H54 (cell line): ENCODE measurements around the gene MTSS2.
"Not testable (repeated sequence)": the region's sequence is repeated elsewhere in the genome, so short reads cannot be mapped to it uniquely, and the experiment has no call there.

Experiments
- DNase-seq: peaks from one replicate; pipeline ENCODE4 v3.0.0; 2011; ENCODE audit warnings: low spot score, mixed read lengths; ENCODE audit not compliant: insufficient read length
- FAIRE-seq: peaks from 3 replicates; lab custom pipeline; 2011; peaks lifted over from hg19 to GRCh38; lab: Jason Lieb, UNC
- POLR2A ChIP-seq: IDR thresholded peaks from 2 replicates; pipeline ENCODE4 v1.6.1; 2011; ENCODE audit warnings: low read depth, mild to moderate bottlenecking, low read length

The MTSS2 gene

GRCh38 chr16:70675851-70676513 lies 9.9 kb downstream of the MTSS2 start:
- FAIRE-seq (no peak), DNase-seq (no peak)
- TF ChIP-seq POLR2A, result no peak

GRCh38 chr16:70674221-70675014 lies 11.4 kb downstream of the MTSS2 start:
- DNase-seq (no peak), FAIRE-seq (no peak)
- TF ChIP-seq POLR2A, result no peak

- DNase-seq, FAIRE-seq: not testable (repeated sequence)
These were observed 14.9 kb downstream of the MTSS2 start for GRCh38 chr16:70670938-70671337.

GRCh38 chr16:70670175-70670574 lies 15.7 kb downstream of the MTSS2 start:
- no peak for DNase-seq
- TF ChIP-seq POLR2A, result no peak
- no peak for FAIRE-seq

- FAIRE-seq (no peak), DNase-seq (no peak)
- TF ChIP-seq POLR2A, result no peak
These were observed 19.8 kb downstream of the MTSS2 start for GRCh38 chr16:70665806-70666735.

- FAIRE-seq (no peak), DNase-seq (no peak)
- no peak for TF ChIP-seq POLR2A
These were observed 20.6 kb downstream of the MTSS2 start for GRCh38 chr16:70665113-70665694.

- DNase-seq (no peak), FAIRE-seq (no peak)
- TF ChIP-seq POLR2A, result no peak
These were observed 21.3 kb downstream of the MTSS2 start for GRCh38 chr16:70664325-70665112.

GRCh38 chr16:70663524-70664324 lies 22.1 kb downstream of the MTSS2 start:
- DNase-seq (no peak), FAIRE-seq (no peak)

GRCh38 chr16:70662991-70663523 lies 22.8 kb downstream of the MTSS2 start:
- TF ChIP-seq POLR2A, result no peak
- no peak for DNase-seq
- FAIRE-seq, result no peak

More at GRCh38 chr16:70663524-70664324, 22.1 kb downstream of the MTSS2 start:
- TF ChIP-seq POLR2A, result no peak

GRCh38 chr16:70661918-70662641 lies 23.8 kb downstream of the MTSS2 start:
- FAIRE-seq, result no peak
- DNase-seq, result no peak

GRCh38 chr16:70661534-70661917 lies 24.3 kb downstream of the MTSS2 start:
- FAIRE-seq, result no peak
- TF ChIP-seq POLR2A, result no peak

More at GRCh38 chr16:70661918-70662641, 23.8 kb downstream of the MTSS2 start:
- no peak for TF ChIP-seq POLR2A

More at GRCh38 chr16:70661534-70661917, 24.3 kb downstream of the MTSS2 start:
- no peak for DNase-seq
